Measurements from ENCODE around the gene GPR156. TPM values are rescaled to one million over a fixed set of nuclear protein-coding genes. Genes with fewer than 3 reads are reported as not detected.

The GPR156 gene
- total and polyA plus RNA-seq, 2 of the 4 experiments (the other 2 are of a cell fraction): 0.09 to 0.18 TPM

- Histone ChIP-seq H4K8ac (ENCODE audit: low read depth in 2 of 2, low read length in 2 of 2) (no peak overlapping the region; a peak in 1 of 4 replicates), H4K91ac (ENCODE audit: insufficient read depth, low read depth, low read length) (no peak overlapping the region), H2BK5ac (ENCODE audit: low read depth, low read length, poor library complexity, severe bottlenecking) (no peak overlapping the region), H2AK5ac (ENCODE audit: low read depth, low read length) (no peak overlapping the region; the same call in 1 of the 2 replicates), H3K9me1 (ENCODE audit: insufficient read depth, low read length) (peaks cover 7% of the 10 kb centered on the region), H3K4me1 (ENCODE audit: control insufficient read depth, insufficient read depth, low read length) (peaks cover 8% of the 10 kb centered on the region; the same call in 1 of the 2 replicates), H2AK9ac (replicated peaks; ENCODE audit: low read depth, low read length, poor library complexity) (no peak overlapping the region), H3K56ac (ENCODE audit: extremely low read depth, insufficient read depth, low read length) (no peak overlapping the region), H2BK15ac (ENCODE audit: low read depth, low read length) (no peak overlapping the region), H3K79me1 (ENCODE audit: low read depth in 1 of 2, low read length in 2 of 2) (no peaks in the 10 kb centered on the region), H3K27ac (ENCODE audit: insufficient read depth, low read length) (no peak overlapping the region), H3K9ac (ENCODE audit: low read depth, low read length) (no peak overlapping the region), H4K20me1 (ENCODE audit: insufficient read depth, low read length) (no peaks in the 10 kb centered on the region), H2BK20ac (ENCODE audit: low read depth, low read length) (no peak overlapping the region), H3K23ac (ENCODE audit: low read depth, low read length) (no peak overlapping the region), H4K5ac (ENCODE audit: low read depth, low read length) (no peak overlapping the region), H2BK120ac (ENCODE audit: low read depth, low read length) (no peak overlapping the region), H3K4me3 (ENCODE audit: insufficient read depth, low read depth, low read length) (no peak overlapping the region), H3K9me3 (ENCODE audit: control insufficient read depth, insufficient read depth, low read length) (no peaks in the 10 kb centered on the region), H3K14ac (replicated peaks; ENCODE audit: low read depth, low read length) (no peak overlapping the region), H3K36me3 (ENCODE audit: control insufficient read depth, insufficient read depth, low read length) (no peaks in the 10 kb centered on the region), H3K4me2 (ENCODE audit: low read depth, low read length) (no peak overlapping the region), H3K27me3 (ENCODE audit: control insufficient read depth, insufficient read depth, low read length) (no peaks in the 10 kb centered on the region), H2AFZ (replicated peaks; ENCODE audit: low read length, poor library complexity) (no peak overlapping the region), H3K4ac (ENCODE audit: low read depth, low read length) (no peak overlapping the region), H3K18ac (ENCODE audit: low read depth, low read length) (no peak overlapping the region)
- DNase-seq (no peak), ATAC-seq (ENCODE audit: low read depth) (no peak)
- in situ Hi-C loops (cut with MboI; ENCODE audit: low sequenced_read_pairs) (no loop called here), intact Hi-C loops (cut with micrococcal nuclease) (no loop called here), dilution Hi-C loops (cut with HindIII; ENCODE audit: low sequenced_read_pairs, unreplicated experiment) (no loop called here)
- no TSS peak for BruUV-seq (replicated peaks)
- TF ChIP-seq, protein P1, sequence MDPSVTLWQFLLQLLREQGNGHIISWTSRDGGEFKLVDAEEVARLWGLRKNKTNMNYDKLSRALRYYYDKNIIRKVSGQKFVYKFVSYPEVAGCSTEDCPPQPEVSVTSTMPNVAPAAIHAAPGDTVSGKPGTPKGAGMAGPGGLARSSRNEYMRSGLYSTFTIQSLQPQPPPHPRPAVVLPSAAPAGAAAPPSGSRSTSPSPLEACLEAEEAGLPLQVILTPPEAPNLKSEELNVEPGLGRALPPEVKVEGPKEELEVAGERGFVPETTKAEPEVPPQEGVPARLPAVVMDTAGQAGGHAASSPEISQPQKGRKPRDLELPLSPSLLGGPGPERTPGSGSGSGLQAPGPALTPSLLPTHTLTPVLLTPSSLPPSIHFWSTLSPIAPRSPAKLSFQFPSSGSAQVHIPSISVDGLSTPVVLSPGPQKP (IDR thresholded peaks at IDR 0.05; ENCODE audit: borderline replicate concordance, low read depth, low read length): no peak
- TF ChIP-seq SMC3 (IDR thresholded peaks at IDR 0.05; ENCODE audit: low read depth, low read length) (no peak), MAZ (IDR thresholded peaks at IDR 0.05; ENCODE audit: borderline replicate concordance, low read depth, low read length) (no peak), BHLHE40 (IDR thresholded peaks at IDR 0.05; ENCODE audit: low read depth, low read length) (no peak), RAD21 (IDR thresholded peaks at IDR 0.05; ENCODE audit: low read length) (no peak), POLR2A (IDR thresholded peaks at IDR 0.05; ENCODE audit: low read depth, low read length) (no peak), NFE2L2 (IDR thresholded peaks at IDR 0.05; ENCODE audit: low read depth, low read length) (no peak), MXI1 (IDR thresholded peaks at IDR 0.05; ENCODE audit: borderline replicate concordance, low read depth, low read length) (no peak), FOS (IDR thresholded peaks at IDR 0.05; ENCODE audit: low read depth, low read length) (no peak), RFX5 (IDR thresholded peaks at IDR 0.05; ENCODE audit: low read depth, low read length) (no peak), CEBPB (IDR thresholded peaks at IDR 0.05; ENCODE audit: low read depth, low read length) (no peak), MAFK (IDR thresholded peaks at IDR 0.05; ENCODE audit: low read depth, low read length) (no peak), RCOR1 (IDR thresholded peaks at IDR 0.05; ENCODE audit: insufficient replicate concordance, low read length) (no peak), CHD1 (IDR thresholded peaks at IDR 0.05; ENCODE audit: low read depth, low read length) (no peak)
- TF ChIP-seq, protein P2, sequence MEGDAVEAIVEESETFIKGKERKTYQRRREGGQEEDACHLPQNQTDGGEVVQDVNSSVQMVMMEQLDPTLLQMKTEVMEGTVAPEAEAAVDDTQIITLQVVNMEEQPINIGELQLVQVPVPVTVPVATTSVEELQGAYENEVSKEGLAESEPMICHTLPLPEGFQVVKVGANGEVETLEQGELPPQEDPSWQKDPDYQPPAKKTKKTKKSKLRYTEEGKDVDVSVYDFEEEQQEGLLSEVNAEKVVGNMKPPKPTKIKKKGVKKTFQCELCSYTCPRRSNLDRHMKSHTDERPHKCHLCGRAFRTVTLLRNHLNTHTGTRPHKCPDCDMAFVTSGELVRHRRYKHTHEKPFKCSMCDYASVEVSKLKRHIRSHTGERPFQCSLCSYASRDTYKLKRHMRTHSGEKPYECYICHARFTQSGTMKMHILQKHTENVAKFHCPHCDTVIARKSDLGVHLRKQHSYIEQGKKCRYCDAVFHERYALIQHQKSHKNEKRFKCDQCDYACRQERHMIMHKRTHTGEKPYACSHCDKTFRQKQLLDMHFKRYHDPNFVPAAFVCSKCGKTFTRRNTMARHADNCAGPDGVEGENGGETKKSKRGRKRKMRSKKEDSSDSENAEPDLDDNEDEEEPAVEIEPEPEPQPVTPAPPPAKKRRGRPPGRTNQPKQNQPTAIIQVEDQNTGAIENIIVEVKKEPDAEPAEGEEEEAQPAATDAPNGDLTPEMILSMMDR (conservative IDR thresholded peaks at IDR 0.05; ENCODE audit: low read depth, low read length): no peak
- TF ChIP-seq, protein P3, sequence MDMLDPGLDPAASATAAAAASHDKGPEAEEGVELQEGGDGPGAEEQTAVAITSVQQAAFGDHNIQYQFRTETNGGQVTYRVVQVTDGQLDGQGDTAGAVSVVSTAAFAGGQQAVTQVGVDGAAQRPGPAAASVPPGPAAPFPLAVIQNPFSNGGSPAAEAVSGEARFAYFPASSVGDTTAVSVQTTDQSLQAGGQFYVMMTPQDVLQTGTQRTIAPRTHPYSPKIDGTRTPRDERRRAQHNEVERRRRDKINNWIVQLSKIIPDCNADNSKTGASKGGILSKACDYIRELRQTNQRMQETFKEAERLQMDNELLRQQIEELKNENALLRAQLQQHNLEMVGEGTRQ (IDR thresholded peaks at IDR 0.05; ENCODE audit: low read depth, low read length): no peak
- POLR2A ChIA-PET (ENCODE audit: unreplicated experiment): interaction anchor here (0.6 kb wide), 1 partner anchor 224 kb away, joined by 5 read pairs; no protein-coding TSS in a partner anchor
- CTCF ChIA-PET: no interaction called here
Measured at GRCh38 chr3:120193554-120193953, 91.5 kb downstream of the GPR156 start.
